HG03354 (cell line): ENCODE data around the gene SFXN4.
"Not testable (repeated sequence)": the region's sequence is repeated elsewhere in the genome, so short reads cannot be mapped to it uniquely, and the experiment has no call there.

Experiments
- ATAC-seq: cut with Tn5 transposase; IDR thresholded peaks from one replicate; pipeline ENCODE4 v1.9.1; 2021; ENCODE audit warnings: mild to moderate bottlenecking; ENCODE audit not compliant: unreplicated experiment, poor library complexity, severe bottlenecking

SFXN4 gene

DNA sequence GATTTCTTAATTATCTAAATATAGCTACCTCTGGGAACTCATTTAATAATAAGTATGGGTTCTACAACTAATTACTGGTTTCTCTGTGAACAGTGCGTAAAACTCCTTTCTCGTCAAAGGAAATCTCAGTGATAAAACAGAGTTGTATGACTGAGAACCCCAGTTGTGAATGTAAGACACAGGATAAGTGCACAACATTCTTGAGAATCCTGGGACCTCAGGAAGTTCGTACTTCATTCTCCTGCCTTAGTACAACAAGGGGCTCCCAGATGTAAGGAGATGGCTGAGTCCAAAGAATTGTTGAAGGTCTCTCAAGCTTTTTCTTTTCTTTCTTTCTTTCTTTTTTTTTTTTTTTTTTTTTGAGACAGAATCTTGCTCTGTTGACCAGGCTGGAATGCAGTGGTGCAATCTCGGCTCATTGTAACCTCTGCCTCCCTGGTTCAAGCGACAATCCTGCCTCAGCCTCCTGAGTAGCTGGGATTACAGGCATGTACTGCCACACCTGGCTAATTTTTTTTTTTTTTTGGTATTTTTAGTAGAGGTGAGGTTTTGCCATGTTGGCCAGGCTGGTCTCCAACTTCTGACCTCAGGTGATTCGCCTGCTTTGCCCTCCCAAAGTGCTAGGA, 49.1 kb downstream of the SFXN4 start:
- ATAC-seq = no peak

GRCh38 chr10:119115926-119116325, 49.6 kb downstream of the SFXN4 start:
- no peak for ATAC-seq

GRCh38 chr10:119113751-119114732, 51.5 kb downstream of the SFXN4 start:
- no peak for ATAC-seq

GRCh38 chr10:119112056-119112455, 53.5 kb downstream of the SFXN4 start:
- no peak for ATAC-seq

DNA sequence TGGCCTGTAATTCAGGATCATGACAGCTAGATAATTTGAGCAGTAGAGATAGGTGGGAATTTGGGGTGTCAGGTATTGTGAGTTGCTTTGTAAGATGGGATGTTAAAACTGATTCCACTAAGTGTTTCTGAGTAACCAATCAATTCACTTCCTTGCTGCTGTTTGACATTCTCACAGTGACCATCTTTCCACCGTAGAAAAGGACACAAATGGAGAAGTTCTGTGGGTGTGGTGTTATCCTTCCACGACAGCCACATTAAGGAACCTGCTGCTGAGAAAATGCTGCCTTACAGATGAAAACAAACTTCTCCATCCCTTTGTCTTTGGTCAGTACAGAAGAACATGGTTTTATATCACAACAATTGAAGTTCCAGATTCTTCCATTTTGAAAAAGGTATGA, 57.7 kb downstream of the SFXN4 start:
- ATAC-seq = not testable (repeated sequence)

- not testable (repeated sequence) for ATAC-seq
These were observed 58.4 kb downstream of the SFXN4 start for GRCh38 chr10:119107106-119107505.

GRCh38 chr10:119105899-119106298, 59.6 kb downstream of the SFXN4 start:
- ATAC-seq = not testable (repeated sequence)

GRCh38 chr10:119105155-119105554, 60.4 kb downstream of the SFXN4 start:
- ATAC-seq = no peak

DNA sequence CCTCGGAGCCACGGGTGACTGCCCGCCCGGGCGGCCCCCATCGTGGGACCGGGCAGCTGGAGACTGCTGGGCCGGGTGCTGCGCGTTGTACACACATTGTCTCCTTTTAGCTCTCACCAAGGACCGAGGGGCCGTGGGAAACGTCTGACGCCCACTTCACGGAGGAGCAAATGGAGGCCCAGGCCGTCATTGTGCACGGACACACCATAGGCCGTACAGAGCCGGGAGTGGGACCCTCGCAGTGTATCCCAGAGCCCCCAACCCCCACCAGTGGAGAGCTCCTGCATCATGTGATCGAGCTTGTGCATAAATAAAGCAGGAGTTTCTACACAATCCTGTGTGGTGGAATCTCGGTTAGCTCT, 60.9 kb downstream of the SFXN4 start:
- no peak for ATAC-seq

- peak; percentile 90 for ATAC-seq
These were observed 61.4 kb downstream of the SFXN4 start, which contains the start of gene DENND10 for GRCh38 chr10:119103903-119104653. DENND10 (plus strand) TSS chr10:119104113; CDS start chr10:119104143, 30 bp downstream.

GRCh38 chr10:119103241-119103902, 62.1 kb downstream of the SFXN4 start:
- no peak for ATAC-seq

- ATAC-seq = no peak
These were observed 64.0 kb downstream of the SFXN4 start for GRCh38 chr10:119101366-119102098.

DNA sequence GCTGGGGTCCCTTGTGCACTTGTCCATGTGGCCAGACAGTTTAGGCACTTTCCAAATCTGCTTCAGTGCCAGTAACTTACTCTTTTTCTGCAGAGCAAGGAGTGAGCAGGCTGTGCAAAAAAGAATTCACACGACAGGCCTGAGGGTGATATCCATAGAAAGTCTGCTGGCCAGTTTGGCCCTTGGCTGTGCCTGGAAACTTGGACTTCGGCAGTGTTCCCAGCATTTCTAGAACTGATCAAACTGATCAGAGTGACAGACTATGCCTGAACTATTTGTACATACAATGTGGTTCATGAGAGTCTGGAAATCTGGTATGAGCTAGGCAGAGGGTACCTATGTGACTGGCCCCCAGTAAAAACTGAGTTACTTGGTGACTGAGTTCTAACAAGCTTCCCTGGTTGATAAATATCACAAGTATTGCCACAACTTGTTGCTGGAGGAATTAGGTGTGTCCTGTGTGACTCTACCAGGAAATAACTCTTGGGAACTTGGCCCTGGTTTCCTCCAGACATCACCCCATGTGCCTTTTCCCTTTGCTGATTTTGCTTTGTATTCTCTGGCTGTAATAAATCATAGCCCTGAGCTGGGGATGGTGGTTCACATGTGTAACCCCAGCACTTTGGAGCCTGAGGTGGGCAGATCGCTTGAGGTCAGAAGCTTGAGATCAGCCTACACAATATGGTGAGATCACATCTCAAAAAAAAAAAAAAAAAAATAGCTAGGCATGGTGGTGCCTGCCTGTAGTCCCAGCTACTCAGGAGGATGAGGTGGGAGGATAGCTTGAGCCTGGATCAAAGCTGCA, 64.9 kb downstream of the SFXN4 start:
- no peak for ATAC-seq

DNA sequence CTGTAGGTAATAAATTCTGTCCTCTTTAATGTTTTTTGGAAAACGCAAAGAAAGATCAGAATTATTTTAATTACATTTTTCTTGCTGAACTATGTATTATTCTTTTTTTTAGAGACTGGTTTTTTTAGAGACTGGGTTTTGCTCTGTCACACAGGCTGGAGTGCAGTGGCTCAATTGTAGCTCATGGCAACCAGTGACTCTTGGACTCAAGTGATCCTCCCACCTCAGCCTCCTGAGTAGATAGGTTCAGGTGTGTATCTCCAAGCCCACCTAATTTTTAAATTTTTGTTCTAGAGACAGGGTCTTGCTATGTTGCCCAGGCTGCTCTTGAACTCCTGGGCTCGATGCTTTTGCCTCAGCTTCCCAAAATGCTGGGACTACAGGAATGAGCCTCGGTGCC, 66.9 kb downstream of the SFXN4 start:
- ATAC-seq = no peak

- ATAC-seq = not testable (repeated sequence)
These were observed 68.7 kb downstream of the SFXN4 start for GRCh38 chr10:119096641-119097415.

GRCh38 chr10:119095640-119096039, 69.9 kb downstream of the SFXN4 start:
- no peak for ATAC-seq

DNA sequence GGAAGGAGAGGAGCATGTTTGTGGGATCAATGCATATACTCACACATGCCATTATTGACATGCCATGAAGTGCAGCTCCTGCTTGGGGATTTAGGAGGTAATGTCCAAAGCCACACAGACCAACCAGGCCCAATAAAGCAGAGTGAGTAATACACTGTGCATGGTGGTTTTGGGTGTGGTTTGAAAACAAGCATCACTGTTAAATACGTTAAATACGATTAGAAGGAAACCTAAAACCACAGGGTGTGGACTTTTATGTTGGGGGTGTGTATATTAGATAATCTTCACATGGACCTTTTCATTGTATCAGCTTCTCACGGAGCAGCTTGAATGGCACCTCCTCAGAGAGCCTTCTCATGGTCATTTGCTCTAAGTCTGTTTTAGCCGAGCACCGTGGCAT, 74.5 kb downstream of the SFXN4 start:
- no peak for ATAC-seq
